Muscle layer of duodenum (tissue), 2 donors: ENCODE measurements around the gene RIMKLA.
A peak's percentile ranks its signal among the peaks of the same experiment; 100 is the strongest.

Experiments used
- H3K27ac ChIP-seq: one replicate; pipeline ENCODE4 v1.7.0; 2013; ENCODE audit warnings: mild to moderate bottlenecking, low read length
- H3K27me3 ChIP-seq: one replicate; pipeline ENCODE4 v1.7.0; 2013; ENCODE audit warnings: low read depth, mild to moderate bottlenecking, control low read depth, low read length
- H3K36me3 ChIP-seq, 2 donors: one replicate each; pipeline ENCODE4 v1.7.0; 2013; ENCODE audit warnings: low read length in 2 of 2, control low read depth in 1 of 2, mild to moderate bottlenecking in 1 of 2; ENCODE audit not compliant: insufficient read depth in 2 of 2, control insufficient read depth in 1 of 2
- H3K4me1 ChIP-seq, 2 donors: one replicate each; pipeline ENCODE4 v1.7.0; 2013; ENCODE audit warnings: low read length in 2 of 2, mild to moderate bottlenecking in 2 of 2, control low read depth in 1 of 2, moderate library complexity in 1 of 2; ENCODE audit not compliant: insufficient read depth in 2 of 2, control insufficient read depth in 1 of 2
- H3K4me3 ChIP-seq, 2 donors: one replicate each; pipeline ENCODE4 v1.7.0; 2013; ENCODE audit warnings: low read length in 2 of 2, low read depth in 1 of 2, mild to moderate bottlenecking in 1 of 2
- H3K9me3 ChIP-seq, 2 donors: one replicate each; pipeline ENCODE4 v1.7.0; 2013; ENCODE audit warnings: low read length in 2 of 2, control low read depth in 1 of 2, mild to moderate bottlenecking in 1 of 2; ENCODE audit not compliant: control insufficient read depth in 1 of 2
- donor health status: healthy.

The RIMKLA gene, protein sequence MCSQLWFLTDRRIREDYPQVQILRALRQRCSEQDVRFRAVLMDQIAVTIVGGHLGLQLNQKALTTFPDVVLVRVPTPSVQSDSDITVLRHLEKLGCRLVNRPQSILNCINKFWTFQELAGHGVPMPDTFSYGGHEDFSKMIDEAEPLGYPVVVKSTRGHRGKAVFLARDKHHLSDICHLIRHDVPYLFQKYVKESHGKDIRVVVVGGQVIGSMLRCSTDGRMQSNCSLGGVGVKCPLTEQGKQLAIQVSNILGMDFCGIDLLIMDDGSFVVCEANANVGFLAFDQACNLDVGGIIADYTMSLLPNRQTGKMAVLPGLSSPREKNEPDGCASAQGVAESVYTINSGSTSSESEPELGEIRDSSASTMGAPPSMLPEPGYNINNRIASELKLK

GRCh38 chr1:42380586-42381279 is at the start of gene RIMKLA:
RIMKLA (plus strand) TSS chr1:42380792; CDS start chr1:42380935, 143 bp downstream.
- Histone ChIP-seq H3K27me3 (peaks cover 12% of the 10 kb centered on the region), H3K4me3 (peak within 1 kb of the TSS; percentile 38 to 75), H3K9me3 (no peaks in the 10 kb centered on the region), H3K36me3 (no peaks in the 10 kb centered on the region), H3K4me1 (peaks cover 0 to 12% of the 10 kb centered on the region in 2 donors), H3K27ac (no peak within 1 kb of the TSS)

DNA sequence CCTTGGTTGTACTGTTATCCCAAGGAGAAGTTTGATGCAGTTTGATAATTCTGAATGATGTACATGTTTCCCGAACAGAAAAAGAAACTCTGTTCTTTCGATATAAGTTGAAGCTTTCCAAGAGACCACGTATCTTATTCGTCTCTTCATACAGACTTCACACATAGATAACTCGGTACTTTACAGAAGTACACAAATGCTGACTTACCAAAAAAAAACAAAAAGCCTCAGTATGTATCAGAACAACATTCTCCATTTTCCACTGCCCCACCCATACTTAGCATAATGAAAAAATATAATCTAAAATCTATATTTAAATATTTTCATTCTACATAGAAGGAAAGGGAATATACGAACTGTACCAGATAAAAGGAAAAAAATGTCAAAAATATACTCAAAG is 47.7 kb upstream of the RIMKLA start:
- no peaks in the 10 kb centered on the region for H3K9me3 ChIP-seq
- H3K4me3 ChIP-seq: no peak overlapping the region
- peaks cover 0 to 18% of the 10 kb centered on the region in 2 donors for H3K4me1 ChIP-seq
- no peaks in the 10 kb centered on the region for H3K36me3 ChIP-seq
- no peaks in the 10 kb centered on the region for H3K27me3 ChIP-seq
- H3K27ac ChIP-seq: no peak overlapping the region

DNA sequence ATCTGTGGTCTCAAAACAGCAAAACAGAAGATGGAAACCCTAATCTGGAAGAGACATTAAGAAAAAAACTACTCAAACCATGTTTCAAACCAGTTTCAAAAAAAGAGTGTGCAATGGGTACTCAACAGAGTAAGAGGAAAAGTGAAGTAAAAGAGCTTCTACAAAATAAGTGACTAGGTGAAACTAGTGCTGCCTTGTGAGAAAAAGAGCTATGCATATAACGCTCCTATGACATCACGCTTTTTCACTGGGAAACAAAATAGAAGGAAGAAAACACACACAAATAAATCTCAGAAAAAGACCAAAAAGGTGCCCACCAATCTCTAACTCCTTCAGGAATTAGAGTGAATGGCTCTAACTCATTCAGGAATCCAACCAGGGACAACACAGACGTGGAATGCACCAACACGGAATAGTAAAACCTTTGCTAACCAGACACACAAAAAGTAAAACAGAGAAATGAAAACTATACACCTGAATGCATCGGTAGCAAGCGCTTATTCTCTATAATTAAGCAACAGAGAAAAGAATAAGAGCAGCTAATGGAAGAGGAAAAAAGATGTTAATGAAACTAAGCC is 46.8 kb upstream of the RIMKLA start:
- Histone ChIP-seq H3K27ac (peak overlapping the region; percentile 5), H3K36me3 (no peaks in the 10 kb centered on the region), H3K27me3 (no peaks in the 10 kb centered on the region), H3K4me3 (peak overlapping the region; percentile 82 to 92), H3K9me3 (no peaks in the 10 kb centered on the region), H3K4me1 (peaks cover 0 to 18% of the 10 kb centered on the region in 2 donors)

GRCh38 chr1:42334240-42335049 is 46.1 kb upstream of the RIMKLA start:
- Histone ChIP-seq H3K27ac (peak overlapping the region; percentile 5), H3K36me3 (no peaks in the 10 kb centered on the region), H3K27me3 (no peaks in the 10 kb centered on the region), H3K4me3 (peak overlapping the region; percentile 82 to 92), H3K9me3 (no peaks in the 10 kb centered on the region), H3K4me1 (peaks cover 0 to 13% of the 10 kb centered on the region in 2 donors)

DNA sequence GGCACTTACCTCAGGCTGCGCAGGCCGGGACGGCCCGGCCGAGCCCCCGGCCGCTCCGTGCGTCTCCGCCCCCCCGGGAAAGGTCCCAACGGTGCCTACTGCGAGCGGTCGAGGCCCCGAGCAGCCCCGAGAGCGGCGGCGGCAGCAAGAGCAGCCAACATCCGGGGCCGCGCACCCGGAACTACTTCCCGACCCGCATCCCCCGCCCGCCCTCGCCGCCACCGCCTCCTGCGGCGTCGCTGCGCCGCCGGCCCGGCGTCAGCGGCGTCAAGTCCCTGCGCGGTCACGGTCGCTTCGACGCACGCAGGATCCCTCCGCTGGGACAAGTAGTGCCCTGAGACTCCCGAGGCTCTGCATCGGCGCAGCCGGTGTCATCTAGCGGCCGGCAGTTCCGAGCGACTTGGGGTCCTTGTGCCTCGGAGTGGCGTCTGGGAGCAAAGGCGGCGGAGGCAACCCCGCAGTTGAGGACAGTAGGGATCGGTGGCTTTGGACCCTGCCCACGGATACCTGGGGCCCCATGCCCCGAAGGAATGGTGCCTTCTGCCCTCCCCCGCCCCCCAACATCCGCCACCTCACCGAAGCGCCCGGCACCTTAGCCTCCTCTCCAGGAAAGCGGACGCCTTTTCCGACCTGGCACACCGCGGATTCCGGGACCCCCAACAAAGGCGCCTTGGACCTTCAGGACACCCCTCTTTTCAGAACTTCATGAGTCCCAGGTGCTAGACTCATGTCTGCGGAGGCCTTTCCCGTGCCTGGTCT is 45.4 kb upstream of the RIMKLA start, which contains the start of gene FOXJ3:
Gene FOXJ3, minus strand, starts transcription at position 186 of the 759 bp plus-strand sequence. CDS start 24,142 bp downstream, outside the sequence.
- H3K4me1 ChIP-seq: peaks cover 0 to 13% of the 10 kb centered on the region in 2 donors
- H3K4me3 ChIP-seq: peak within 1 kb of the TSS; percentile 82 to 92

GRCh38 chr1:42335809-42336518 is 44.6 kb upstream of the RIMKLA start:
- H3K36me3 ChIP-seq: no peaks in the 10 kb centered on the region
- H3K27me3 ChIP-seq: no peaks in the 10 kb centered on the region
- H3K9me3 ChIP-seq: no peaks in the 10 kb centered on the region
- H3K27ac ChIP-seq: peak overlapping the region; percentile 91
- peaks cover 0 to 13% of the 10 kb centered on the region in 2 donors for H3K4me1 ChIP-seq
- peak overlapping the region; percentile 82 to 92 for H3K4me3 ChIP-seq

More for the DNA sequence above, 45.4 kb upstream of the RIMKLA start, which contains the start of gene FOXJ3:
- peak within 1 kb of the TSS; percentile 91 for H3K27ac ChIP-seq
- H3K27me3 ChIP-seq: no peaks in the 10 kb centered on the region
- no peaks in the 10 kb centered on the region for H3K36me3 ChIP-seq
- no peaks in the 10 kb centered on the region for H3K9me3 ChIP-seq

DNA sequence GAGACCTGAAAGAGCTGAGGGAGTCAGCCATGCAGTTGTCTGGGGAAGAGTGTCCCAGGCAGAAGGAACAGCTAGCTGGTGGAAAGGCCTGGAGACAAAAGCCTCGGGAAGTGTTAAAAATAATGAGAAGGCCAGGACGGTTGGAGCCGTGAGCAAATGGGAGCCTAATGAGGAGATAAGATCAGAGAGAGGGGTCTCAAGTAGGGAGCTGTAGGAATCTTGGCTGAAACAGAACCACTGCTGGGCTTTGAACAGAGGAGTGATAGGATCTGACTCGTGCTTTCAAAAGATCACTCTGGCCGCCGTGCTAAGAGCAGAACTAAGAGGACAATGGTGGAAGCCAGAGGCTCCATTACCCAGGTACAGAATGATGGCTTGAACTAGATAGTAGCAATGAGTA is 43.6 kb upstream of the RIMKLA start:
- Histone ChIP-seq H3K4me3 (no peak overlapping the region), H3K36me3 (no peaks in the 10 kb centered on the region), H3K4me1 (peaks cover 0 to 13% of the 10 kb centered on the region in 2 donors), H3K27ac (no peak overlapping the region), H3K27me3 (no peaks in the 10 kb centered on the region), H3K9me3 (no peaks in the 10 kb centered on the region)

DNA sequence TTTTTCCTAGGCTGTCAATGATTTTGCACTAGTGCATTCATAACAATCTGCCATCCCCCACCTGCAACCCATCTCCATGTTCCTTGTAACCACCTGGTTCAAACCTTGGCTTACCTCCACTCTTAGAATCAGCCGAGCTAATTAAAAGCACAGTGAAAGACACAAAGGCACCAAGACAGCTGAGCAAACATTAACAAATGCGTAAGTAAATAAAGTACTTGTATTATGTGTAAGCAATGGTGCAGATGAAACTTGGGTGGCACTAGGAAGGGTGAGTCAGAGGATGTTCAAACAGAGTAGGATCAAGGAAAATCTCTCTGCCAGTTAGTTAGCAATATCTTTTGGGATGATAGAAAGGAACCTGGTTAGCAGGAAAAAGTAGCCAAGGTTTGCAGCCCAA is 40.5 kb upstream of the RIMKLA start:
- Histone ChIP-seq H3K27ac (no peak overlapping the region), H3K4me3 (no peak overlapping the region), H3K9me3 (no peaks in the 10 kb centered on the region), H3K4me1 (peaks cover 0 to 6% of the 10 kb centered on the region in 2 donors), H3K27me3 (no peaks in the 10 kb centered on the region), H3K36me3 (no peaks in the 10 kb centered on the region)

DNA sequence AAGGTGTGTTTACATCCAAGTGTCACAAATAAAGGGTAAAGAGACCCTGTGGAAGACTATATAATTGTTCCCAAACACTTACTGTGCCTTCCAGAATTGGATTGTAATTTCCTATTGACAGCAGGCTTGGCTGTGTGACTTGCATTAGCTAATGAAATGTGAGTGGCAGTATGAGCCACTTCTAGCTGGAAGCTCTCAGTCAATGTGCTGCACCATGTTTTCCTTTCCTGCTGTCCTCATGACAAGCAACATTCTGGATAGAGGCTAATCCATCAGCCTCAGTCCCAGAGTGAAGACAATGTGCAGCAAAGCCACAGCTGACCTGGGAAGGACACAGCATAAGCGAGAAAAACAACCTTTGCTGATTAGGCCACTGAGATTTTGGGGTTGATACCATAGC is 39.7 kb upstream of the RIMKLA start:
- H3K36me3 ChIP-seq: no peaks in the 10 kb centered on the region
- H3K27me3 ChIP-seq: no peaks in the 10 kb centered on the region
- no peak overlapping the region for H3K4me3 ChIP-seq
- H3K27ac ChIP-seq: peak overlapping the region; percentile 51
- H3K9me3 ChIP-seq: no peaks in the 10 kb centered on the region
- peaks cover 0 to 3% of the 10 kb centered on the region in 2 donors for H3K4me1 ChIP-seq

DNA sequence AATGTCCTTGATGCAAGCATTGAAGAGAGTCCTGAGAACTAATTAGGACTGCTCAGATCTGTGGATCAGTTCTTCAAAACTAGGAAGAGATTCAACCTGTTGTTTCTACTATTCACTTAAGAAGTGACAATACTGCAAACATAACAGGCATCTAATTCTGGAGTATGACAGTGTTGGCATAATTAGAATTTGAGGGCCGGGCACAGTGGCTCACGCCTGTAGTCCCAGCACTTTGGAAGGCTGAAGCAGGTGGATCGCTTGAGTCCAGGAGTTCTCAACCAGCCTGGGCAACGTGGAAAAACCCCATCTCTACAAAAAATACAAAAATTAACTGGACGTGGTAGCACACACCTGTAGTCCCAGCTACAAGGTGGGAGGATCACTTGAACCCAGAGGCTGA is 37.5 kb upstream of the RIMKLA start:
- no peak overlapping the region for H3K4me3 ChIP-seq
- H3K36me3 ChIP-seq: no peaks in the 10 kb centered on the region
- H3K27ac ChIP-seq: no peak overlapping the region
- H3K27me3 ChIP-seq: no peaks in the 10 kb centered on the region
- H3K9me3 ChIP-seq: no peaks in the 10 kb centered on the region
- H3K4me1 ChIP-seq: no peaks in the 10 kb centered on the region
